AG09319 (cell line): Measurements from ENCODE around the gene SRBD1.

Experiments
- DNase-seq: peaks from one replicate; pipeline ENCODE4 v3.0.0-alpha.2; 2010; ENCODE audit warnings: low read depth; ENCODE audit errors: extremely low read depth
- TF ChIP-seq, protein P1 (sequence below): IDR thresholded peaks from 2 replicates; pipeline ENCODE4 v1.5.1; 2011; ENCODE audit warnings: low read depth, mild to moderate bottlenecking, inconsistent platforms, low read length, moderate library complexity

The SRBD1 gene

DNA sequence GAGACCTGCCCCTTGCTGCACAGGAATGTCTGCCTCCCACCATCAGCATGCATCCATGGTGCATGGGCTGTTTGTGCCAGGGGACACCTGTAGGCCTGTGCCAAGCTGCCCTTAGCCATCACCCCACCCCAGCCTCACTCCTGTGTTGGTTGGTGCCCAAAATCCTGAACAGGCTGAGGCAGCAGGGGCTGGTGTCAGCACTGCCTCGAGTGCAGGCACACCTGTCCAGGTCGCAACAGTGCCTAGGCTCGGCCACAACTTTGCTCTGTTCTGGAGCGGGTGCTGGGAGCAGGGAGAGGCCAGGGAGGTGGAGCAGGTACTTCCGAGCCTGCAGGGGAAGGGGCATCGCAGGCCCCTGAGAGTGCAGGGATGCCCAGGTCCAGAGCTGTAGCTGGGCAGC is 69.1 kb downstream of the SRBD1 start:
- TF ChIP-seq, protein P1, sequence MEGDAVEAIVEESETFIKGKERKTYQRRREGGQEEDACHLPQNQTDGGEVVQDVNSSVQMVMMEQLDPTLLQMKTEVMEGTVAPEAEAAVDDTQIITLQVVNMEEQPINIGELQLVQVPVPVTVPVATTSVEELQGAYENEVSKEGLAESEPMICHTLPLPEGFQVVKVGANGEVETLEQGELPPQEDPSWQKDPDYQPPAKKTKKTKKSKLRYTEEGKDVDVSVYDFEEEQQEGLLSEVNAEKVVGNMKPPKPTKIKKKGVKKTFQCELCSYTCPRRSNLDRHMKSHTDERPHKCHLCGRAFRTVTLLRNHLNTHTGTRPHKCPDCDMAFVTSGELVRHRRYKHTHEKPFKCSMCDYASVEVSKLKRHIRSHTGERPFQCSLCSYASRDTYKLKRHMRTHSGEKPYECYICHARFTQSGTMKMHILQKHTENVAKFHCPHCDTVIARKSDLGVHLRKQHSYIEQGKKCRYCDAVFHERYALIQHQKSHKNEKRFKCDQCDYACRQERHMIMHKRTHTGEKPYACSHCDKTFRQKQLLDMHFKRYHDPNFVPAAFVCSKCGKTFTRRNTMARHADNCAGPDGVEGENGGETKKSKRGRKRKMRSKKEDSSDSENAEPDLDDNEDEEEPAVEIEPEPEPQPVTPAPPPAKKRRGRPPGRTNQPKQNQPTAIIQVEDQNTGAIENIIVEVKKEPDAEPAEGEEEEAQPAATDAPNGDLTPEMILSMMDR, result no peak
- DNase-seq, result no peak

DNA sequence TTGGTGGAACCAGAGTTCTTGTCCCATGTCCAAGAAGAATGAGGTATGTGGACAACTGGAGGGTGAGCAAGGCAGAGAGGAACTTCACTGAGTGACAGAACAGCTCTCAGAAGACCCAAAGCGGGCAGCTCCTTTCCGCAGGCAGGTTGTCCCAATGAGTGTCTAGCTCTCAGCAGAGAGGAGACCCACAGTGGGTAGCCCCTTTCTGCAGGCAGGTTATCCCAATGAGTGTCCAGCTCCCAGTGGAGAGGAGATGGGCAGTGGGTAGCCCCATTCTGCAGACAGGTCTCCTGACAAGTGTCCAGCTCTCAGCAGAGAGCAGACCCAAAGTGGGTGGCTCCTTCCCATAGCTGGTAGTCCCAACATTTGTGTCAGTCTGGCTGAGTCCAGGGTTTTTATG is 69.6 kb downstream of the SRBD1 start:
- TF ChIP-seq, protein P1, result no peak
- no peak for DNase-seq

DNA sequence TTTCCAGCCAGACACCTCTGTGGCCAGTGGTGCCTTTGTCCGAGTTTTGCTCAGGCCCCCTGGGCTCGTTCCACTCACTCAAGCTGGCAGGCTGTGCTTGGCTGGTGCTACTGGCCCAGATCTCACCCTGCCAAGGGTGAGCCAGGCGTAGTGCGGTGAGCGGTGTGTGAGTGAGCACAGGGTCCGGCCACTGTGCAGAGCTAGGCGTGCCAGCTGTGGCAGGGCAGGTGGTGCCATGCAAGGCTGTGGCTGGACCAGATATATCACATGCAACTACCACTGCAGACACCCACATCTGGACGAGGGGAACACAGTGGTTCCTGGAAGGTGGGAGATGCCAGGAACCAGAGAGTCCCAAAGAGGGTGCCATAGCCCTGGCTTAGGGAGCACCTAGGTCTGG is 70.1 kb downstream of the SRBD1 start:
- no peak for DNase-seq
- TF ChIP-seq, protein P1, result no peak

DNA sequence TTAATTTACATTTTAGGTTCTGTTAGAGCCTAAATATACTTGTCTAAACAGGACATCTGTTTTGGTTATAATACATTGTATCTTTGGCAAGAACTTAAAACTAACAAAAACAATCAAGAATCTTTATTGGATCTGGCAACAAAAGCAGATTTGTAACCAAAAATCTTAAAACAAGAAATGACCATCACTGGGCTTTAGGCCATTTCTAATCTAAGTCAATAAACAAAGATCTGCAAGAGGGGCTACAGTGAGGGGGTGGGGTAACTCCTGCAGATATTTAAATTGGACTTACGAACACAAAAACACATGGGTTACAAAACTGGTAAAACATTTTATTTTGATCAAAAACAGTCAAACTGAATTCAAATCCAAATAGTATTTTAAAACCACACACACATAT is 77.3 kb downstream of the SRBD1 start:
- peak; percentile 94 for DNase-seq
- TF ChIP-seq, protein P1, result no peak

DNA sequence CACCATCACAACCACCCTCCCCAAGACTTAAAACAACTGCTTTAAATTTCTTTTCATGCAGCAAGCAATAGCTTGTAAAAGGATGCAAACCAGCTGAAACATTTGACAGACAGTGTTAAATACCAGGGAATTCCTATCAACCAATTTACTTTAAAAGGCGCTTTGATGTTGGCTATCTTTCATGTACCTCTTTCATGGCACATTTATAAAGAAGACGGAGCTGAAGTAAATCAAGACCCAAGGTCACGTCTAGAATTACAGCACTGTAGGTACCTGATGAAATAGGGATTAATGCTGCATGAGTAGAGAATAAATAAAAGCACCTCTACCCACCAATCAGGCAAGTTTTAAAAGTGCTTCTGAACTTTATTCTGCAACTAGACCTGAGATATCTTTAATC is 78.9 kb downstream of the SRBD1 start:
- no peak for DNase-seq
- TF ChIP-seq, protein P1, result no peak

DNA sequence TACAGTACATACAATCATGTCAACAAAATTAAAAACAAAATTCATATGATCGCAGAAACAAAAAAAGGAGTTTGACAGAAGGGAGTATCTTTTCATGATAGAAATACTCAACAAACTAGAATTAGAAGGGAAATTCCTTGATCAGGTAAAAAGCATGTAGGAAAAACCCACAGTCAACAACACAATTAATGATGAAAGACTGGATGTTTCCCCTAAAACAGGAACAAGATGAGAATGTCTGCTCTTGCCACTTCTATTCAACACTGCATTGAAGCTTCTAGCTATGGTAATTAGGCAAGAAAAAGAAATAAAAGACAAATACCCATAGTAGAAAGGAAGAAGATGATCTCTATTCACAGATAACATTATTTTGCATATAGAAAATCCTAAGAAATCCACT is 87.1 kb downstream of the SRBD1 start:
- no peak for DNase-seq
- TF ChIP-seq, protein P1, result no peak

DNA sequence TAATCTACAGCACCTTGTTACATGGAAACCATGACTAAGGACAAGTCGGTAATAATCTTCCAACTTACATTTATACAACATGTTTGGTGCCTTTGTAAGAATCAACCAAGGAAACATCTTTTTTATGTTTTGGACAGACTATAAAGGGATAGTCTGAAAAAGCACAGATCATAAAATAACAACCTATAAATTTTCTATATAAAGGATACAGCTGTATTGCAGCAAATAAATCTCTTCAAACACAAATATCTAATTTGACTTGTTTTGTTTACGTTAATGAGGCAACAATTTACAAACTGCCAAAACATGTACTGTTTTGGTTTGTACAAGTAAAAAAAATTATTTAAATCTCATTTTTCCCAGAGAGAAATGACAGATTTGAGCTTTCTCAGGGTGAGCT is 92.5 kb downstream of the SRBD1 start:
- DNase-seq, result no peak
- TF ChIP-seq, protein P1, result no peak
